ENCODE results near the gene DIPK1B. TPM values are rescaled to one million over a fixed set of nuclear protein-coding genes. Genes with fewer than 3 reads are reported as not detected.
A peak's percentile ranks its signal among the peaks of the same experiment; 100 is the strongest.

Gene DIPK1B
- total RNA-seq, 1 donor from 2014 or later = 52.9 TPM

GRCh38 chr9:136726631-136727191 is 14.3 kb downstream of the DIPK1B start:
- H3K27ac Mint-ChIP-seq = peak overlapping the region; percentile 94
- TF ChIP-seq CTCF (IDR thresholded peaks at IDR 0.05; ENCODE audit: unreplicated experiment) = peak; percentile 55
- peak overlapping the region; percentile 85 for H3K4me3 Mint-ChIP-seq (ENCODE audit: low read depth)
- peaks cover 12% of the 10 kb centered on the region for H3K36me3 Mint-ChIP-seq (ENCODE audit: insufficient read depth)
- peaks cover 20% of the 10 kb centered on the region for H3K4me1 Mint-ChIP-seq (ENCODE audit: low read depth)
- no peaks in the 10 kb centered on the region for H3K9me3 Mint-ChIP-seq (ENCODE audit: low read depth)
- no peak for DNase-seq (ENCODE audit: low spot score, unreplicated experiment)
- peaks cover 12% of the 10 kb centered on the region for H3K27me3 Mint-ChIP-seq

DNA sequence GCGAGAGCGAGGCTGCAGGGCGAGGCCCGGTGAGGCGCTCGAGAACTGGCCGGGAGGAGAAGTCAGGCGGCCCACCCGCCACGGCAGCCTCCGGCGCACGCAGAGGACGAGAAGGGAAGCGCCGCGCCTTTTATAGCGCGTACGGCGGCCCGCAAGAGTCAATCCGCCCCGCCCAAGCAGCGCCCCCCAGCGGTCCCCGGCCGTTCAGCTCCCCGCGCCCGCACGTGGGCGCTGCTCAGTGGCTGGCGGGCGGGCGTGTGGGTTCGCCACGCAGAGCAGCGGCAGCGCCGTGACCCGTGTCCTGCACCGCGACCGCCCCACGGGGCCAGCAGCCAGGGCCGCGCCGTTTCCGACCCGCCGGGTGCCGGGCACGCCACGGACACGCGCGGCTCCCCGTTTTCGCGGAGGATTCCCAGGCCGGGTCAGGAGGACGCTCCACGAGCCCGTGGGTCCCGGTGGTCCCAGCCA is 15.7 kb downstream of the DIPK1B start:
- no peaks in the 10 kb centered on the region for H3K9me3 Mint-ChIP-seq (ENCODE audit: low read depth)
- peak; percentile 94 for TF ChIP-seq CTCF (IDR thresholded peaks at IDR 0.05; ENCODE audit: unreplicated experiment)
- peak; percentile 88 for DNase-seq (ENCODE audit: low spot score, unreplicated experiment)
- peaks cover 17% of the 10 kb centered on the region for H3K27me3 Mint-ChIP-seq
- H3K4me3 Mint-ChIP-seq (ENCODE audit: low read depth) = peak overlapping the region; percentile 85
- peaks cover 12% of the 10 kb centered on the region for H3K36me3 Mint-ChIP-seq (ENCODE audit: insufficient read depth)
- no peak overlapping the region for H3K27ac Mint-ChIP-seq
- peaks cover 21% of the 10 kb centered on the region for H3K4me1 Mint-ChIP-seq (ENCODE audit: low read depth)

DNA sequence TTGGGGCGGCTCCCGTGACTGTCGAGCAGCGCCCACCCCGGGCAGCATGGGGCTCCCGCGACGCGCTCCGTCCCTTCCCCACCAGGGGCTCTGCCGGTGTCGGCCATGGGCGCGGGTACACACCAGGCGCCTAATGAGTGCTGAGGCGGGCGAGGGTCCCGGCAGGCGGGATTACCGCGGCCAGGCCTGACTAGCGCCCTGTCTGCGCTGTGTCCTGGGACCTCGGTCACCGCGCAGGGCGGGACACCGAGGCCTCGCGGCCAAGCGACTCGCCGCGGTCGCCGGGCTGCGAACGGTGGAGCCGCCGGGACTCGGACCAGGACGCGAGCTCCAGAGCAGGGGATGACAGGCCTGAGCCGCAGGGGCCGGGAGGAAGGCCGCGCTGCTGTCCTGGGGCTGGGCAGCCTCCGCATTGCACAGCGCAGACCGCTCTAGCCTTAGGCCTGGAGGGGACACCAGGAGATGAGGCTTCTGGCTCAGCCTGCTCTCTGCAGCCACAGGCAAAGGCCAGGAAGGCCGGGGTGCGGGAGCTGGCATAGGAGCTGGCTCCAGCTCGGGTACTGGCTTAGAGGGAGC is 16.3 kb downstream of the DIPK1B start:
- Mint-ChIP-seq H3K4me3 (ENCODE audit: low read depth) (peak overlapping the region; percentile 64), H3K9me3 (ENCODE audit: low read depth) (no peaks in the 10 kb centered on the region), H3K36me3 (ENCODE audit: insufficient read depth) (peaks cover 10% of the 10 kb centered on the region), H3K27me3 (peaks cover 17% of the 10 kb centered on the region), H3K27ac (no peak overlapping the region), H3K4me1 (ENCODE audit: low read depth) (peaks cover 21% of the 10 kb centered on the region)
- TF ChIP-seq CTCF (IDR thresholded peaks at IDR 0.05; ENCODE audit: unreplicated experiment) = no peak
- no peak for DNase-seq (ENCODE audit: low spot score, unreplicated experiment)

DNA sequence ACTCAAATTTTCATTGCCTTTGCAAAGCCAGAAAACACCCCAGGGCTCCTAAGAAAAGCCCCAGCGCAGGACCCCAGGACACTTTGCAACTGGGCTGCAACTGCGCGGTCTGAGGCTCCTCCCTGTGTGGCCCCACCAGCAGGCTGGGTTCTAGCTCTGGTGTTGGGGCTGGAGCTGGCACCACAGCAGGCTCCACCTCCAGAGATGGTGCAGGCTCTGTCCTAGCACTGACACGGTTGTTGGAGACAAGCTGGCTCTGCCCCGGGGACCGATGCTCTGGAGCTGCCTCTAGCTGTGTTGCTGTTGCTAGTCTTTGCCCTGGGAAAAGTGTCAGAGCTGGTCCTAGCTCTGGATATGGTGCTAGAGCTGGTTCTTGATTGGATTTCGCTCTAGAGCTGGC is 16.8 kb downstream of the DIPK1B start:
- H3K4me3 Mint-ChIP-seq (ENCODE audit: low read depth) = peak overlapping the region; percentile 53
- H3K4me1 Mint-ChIP-seq (ENCODE audit: low read depth) = peaks cover 21% of the 10 kb centered on the region
- TF ChIP-seq CTCF (IDR thresholded peaks at IDR 0.05; ENCODE audit: unreplicated experiment) = no peak
- no peak overlapping the region for H3K27ac Mint-ChIP-seq
- peaks cover 6% of the 10 kb centered on the region for H3K36me3 Mint-ChIP-seq (ENCODE audit: insufficient read depth)
- H3K27me3 Mint-ChIP-seq = peaks cover 17% of the 10 kb centered on the region
- no peaks in the 10 kb centered on the region for H3K9me3 Mint-ChIP-seq (ENCODE audit: low read depth)
- no peak for DNase-seq (ENCODE audit: low spot score, unreplicated experiment)

DNA sequence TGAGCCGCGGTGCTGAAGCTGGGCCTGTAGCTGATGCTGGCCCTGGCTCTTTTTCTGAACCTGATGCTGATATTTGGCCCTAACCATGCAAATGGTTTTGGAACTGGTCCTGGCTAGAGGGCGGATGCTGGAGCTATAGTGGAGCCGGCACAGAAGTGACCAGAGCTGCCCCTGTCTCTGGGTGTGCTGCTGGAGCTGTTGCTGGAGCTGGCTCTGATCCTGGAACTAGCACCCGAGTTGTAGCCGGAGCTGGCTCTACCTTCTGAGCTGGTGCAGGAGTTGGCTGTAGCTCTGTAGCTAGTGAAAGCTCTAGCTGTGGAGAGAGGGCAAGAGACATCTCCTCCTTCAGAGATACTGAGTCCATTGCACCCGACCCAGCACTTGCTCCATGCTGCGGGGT is 17.6 kb downstream of the DIPK1B start:
- no peaks in the 10 kb centered on the region for H3K9me3 Mint-ChIP-seq (ENCODE audit: low read depth)
- peak overlapping the region; percentile 53 for H3K4me3 Mint-ChIP-seq (ENCODE audit: low read depth)
- H3K27ac Mint-ChIP-seq = no peak overlapping the region
- peaks cover 17% of the 10 kb centered on the region for H3K27me3 Mint-ChIP-seq
- DNase-seq (ENCODE audit: low spot score, unreplicated experiment) = no peak
- H3K4me1 Mint-ChIP-seq (ENCODE audit: low read depth) = peaks cover 19% of the 10 kb centered on the region
- TF ChIP-seq CTCF (IDR thresholded peaks at IDR 0.05; ENCODE audit: unreplicated experiment) = no peak
- peaks cover 4% of the 10 kb centered on the region for H3K36me3 Mint-ChIP-seq (ENCODE audit: insufficient read depth)

Data from progenitor cell of endocrine pancreas (in vitro differentiated cells).